Measurements from ENCODE around the gene PLK5. TPM values are rescaled to one million over a fixed set of nuclear protein-coding genes. Genes with fewer than 3 reads are reported as not detected.

Gene PLK5
- total RNA-seq, 1 donor from 2014 or later = not detected

DNA sequence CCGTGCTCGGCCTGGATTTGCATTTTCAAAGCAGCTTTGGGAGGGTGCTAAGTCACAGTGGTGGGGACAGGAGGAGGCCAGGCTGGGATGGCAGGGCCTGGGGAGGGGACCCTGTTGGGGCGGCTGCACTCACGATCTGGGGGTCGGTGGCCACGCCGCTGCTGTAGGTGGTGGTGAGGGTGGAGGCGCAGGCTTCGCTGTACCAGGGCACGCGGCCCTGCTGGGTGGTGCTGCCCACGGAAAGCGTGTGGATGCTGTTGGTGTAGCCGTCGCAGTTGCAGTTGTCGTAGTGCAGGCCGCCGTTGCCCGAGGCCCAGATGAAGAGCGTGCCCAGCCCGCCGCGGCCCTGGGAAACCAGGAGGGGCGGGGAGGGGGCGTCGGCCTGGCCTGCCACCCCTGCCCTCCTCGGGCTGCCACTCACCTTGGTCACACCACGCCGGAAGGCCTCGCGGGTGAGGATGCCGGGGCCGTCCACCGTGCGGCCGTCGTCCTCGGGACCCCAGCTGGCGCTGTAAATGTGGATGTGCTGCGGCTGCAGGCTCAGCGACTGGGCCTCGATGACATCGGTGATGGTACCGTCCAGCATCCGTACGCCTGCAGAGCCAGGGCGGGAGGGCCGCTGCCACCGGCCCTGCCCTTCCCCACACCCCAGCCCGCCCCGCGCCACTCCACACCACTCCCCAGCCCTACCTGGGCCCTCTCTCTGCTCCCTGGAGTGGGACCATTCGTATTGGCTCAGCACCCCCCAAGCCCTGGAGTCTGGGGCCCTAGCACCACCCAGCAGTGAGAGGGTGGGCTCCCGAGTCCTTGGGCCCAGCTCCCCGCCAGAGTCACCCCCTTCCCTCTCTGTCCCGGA lies 36.9 kb upstream of the PLK5 start:
- Mint-ChIP-seq H3K36me3 (ENCODE audit: low read depth) (no peaks in the 10 kb centered on the region), H3K4me1 (peaks cover 9% of the 10 kb centered on the region), H3K9me3 (no peaks in the 10 kb centered on the region), H3K4me3 (no peak overlapping the region), H3K27me3 (ENCODE audit: low read depth) (peaks cover 9% of the 10 kb centered on the region), H3K27ac (ENCODE audit: unreplicated experiment) (no peak overlapping the region)
- no peak for DNase-seq (ENCODE audit: low read depth, low spot score)
- TF ChIP-seq, protein P1, sequence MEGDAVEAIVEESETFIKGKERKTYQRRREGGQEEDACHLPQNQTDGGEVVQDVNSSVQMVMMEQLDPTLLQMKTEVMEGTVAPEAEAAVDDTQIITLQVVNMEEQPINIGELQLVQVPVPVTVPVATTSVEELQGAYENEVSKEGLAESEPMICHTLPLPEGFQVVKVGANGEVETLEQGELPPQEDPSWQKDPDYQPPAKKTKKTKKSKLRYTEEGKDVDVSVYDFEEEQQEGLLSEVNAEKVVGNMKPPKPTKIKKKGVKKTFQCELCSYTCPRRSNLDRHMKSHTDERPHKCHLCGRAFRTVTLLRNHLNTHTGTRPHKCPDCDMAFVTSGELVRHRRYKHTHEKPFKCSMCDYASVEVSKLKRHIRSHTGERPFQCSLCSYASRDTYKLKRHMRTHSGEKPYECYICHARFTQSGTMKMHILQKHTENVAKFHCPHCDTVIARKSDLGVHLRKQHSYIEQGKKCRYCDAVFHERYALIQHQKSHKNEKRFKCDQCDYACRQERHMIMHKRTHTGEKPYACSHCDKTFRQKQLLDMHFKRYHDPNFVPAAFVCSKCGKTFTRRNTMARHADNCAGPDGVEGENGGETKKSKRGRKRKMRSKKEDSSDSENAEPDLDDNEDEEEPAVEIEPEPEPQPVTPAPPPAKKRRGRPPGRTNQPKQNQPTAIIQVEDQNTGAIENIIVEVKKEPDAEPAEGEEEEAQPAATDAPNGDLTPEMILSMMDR (conservative IDR thresholded peaks at IDR 0.05) = no peak

DNA sequence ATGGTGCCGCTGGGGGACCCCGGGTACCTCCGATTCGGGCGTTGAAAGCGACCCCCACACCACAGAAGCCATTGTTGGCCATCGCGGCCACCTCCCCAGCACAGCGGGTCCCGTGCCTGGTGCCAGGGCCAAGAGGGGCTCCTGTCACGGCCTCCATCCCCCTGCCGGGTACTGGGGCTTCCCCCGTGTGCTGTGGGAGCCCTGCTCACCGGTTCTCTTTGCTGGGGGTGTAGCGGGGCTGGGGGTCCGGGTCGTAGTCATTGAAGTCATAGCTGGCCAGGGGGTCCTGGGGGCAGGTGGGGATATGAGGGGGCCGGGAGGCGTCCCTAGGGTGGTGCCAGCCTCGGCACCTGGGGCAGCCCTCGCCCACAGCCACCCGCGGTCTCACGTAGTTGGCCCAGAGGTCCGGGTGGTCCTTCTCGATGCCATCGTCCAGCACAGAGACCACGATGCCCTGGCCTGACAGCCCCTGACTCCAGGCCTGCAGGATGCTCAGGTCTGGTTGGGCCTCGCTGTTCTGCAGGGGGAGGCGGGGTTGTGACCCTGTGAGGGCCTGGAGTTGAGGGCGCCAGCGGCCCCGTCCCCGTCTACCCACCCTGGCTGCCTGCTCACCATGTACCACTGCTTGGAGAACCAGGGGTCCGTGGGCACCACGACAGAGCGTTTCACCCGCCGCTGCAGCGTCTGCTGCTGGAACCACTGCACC lies 36.1 kb upstream of the PLK5 start:
- Mint-ChIP-seq H3K27me3 (ENCODE audit: low read depth) (peaks cover 16% of the 10 kb centered on the region), H3K4me3 (no peak overlapping the region), H3K36me3 (ENCODE audit: low read depth) (no peaks in the 10 kb centered on the region), H3K9me3 (no peaks in the 10 kb centered on the region), H3K4me1 (peaks cover 9% of the 10 kb centered on the region), H3K27ac (ENCODE audit: unreplicated experiment) (no peak overlapping the region)
- TF ChIP-seq, protein P1 (conservative IDR thresholded peaks at IDR 0.05) = no peak
- DNase-seq (ENCODE audit: low read depth, low spot score) = no peak

DNA sequence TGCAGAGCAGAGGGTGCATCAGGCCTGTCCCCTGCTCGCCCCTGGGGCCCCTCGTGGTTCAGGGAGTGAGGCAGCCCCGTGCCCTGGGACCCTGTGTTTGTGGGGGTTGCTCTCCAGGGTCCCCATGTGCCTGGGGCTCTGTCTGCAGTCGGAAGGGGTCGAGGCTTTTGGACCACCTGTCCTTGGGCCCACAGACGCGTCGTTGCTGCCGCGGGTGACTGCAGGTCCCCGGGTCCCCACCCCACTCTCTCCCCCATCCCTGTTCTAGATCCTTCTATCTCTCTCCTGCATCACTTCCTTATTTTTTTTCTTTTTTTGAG lies 35.6 kb upstream of the PLK5 start:
- TF ChIP-seq, protein P1 (conservative IDR thresholded peaks at IDR 0.05) = no peak
- H3K9me3 Mint-ChIP-seq = no peaks in the 10 kb centered on the region
- peak overlapping the region; percentile 40 for H3K4me3 Mint-ChIP-seq
- no peak overlapping the region for H3K27ac Mint-ChIP-seq (ENCODE audit: unreplicated experiment)
- peaks cover 20% of the 10 kb centered on the region for H3K27me3 Mint-ChIP-seq (ENCODE audit: low read depth)
- H3K4me1 Mint-ChIP-seq = peaks cover 9% of the 10 kb centered on the region
- no peaks in the 10 kb centered on the region for H3K36me3 Mint-ChIP-seq (ENCODE audit: low read depth)
- no peak for DNase-seq (ENCODE audit: low read depth, low spot score)

DNA sequence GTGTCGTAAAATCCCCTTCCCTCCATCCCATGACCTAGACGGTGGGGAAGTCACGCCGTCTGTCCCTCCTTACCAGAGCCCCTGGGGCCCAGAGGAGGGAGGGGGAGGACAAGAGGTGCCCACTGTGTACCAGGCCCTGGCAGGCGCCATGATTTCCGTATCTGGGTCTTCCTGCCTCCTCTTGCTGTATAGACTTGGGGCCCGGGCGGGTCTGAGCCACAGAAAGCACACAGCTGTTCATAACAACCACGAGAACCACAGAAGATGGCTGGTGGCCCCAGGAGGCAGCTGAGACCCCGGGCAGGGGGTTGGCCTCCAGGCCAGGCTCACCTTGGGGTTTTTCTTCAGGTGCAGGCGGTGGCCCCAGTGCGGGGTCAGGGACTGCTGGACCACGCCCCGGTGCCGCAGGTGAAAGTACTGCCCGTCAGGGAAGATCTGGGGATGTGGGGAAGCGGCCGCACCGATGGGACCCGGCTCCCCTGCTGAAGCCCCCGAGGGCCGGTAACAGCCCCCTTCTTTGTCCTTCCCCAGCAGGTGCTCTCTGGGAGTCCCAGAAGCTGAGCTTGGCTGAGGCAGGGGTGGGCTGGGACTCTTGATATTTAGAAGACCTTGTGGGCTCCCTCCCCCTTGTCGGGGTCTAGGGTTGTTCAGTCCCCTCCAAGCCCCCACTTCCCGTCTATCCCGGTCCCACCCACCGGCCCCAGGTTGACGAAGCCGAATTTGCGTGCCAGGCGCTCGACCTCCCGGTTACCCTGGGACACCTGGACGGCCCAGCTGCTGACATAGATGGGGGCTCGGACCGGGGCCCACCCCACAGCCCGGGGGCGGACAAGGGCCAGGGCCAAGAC lies 34.2 kb upstream of the PLK5 start:
- Mint-ChIP-seq H3K27ac (ENCODE audit: unreplicated experiment) (no peak overlapping the region), H3K4me3 (peak overlapping the region; percentile 62), H3K4me1 (peaks cover 9% of the 10 kb centered on the region), H3K36me3 (ENCODE audit: low read depth) (no peaks in the 10 kb centered on the region), H3K9me3 (no peaks in the 10 kb centered on the region), H3K27me3 (ENCODE audit: low read depth) (peaks cover 23% of the 10 kb centered on the region)
- TF ChIP-seq, protein P1 (conservative IDR thresholded peaks at IDR 0.05) = no peak
- DNase-seq (ENCODE audit: low read depth, low spot score) = no peak

DNA sequence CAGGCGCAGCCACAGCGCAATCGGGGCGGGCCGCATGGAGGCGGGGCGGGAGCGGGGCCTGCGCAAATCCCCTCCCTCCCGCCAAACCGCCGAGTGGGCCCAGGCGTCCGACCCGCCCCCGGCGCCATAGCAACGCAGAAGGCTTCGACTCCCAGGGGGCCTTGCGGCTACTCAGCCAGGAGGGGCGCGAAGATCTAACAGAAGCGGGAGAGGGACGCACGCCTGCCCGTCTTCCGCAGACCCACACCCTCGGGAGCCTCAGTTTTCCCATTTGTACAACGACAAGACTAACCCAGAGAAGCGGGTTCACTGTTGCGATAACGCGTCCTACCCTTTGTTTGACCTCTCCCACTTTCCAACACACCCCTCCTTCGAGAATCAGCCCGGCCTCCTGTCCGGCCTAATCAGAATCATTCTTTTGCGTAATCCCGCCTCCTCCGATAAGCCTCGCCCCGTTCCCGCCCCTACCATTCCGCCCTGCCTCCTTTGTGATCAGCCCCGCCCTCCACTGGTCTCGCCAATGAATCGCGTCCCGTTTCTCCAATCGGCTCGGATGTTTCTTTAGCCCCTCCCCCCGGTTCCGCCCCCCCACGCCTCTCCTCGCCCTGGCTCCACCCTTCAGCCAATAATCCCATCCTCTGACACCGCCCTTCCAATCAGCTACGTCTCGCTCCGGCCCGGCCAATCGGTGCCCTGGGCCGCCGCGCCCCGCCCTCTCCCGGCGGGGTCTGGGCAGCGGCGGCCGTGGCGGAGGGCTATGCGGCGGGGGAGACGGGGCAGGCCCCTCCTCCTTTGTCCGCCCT lies 33.4 kb upstream of the PLK5 start, which contains the start of gene PCSK4:
Gene PCSK4 (minus strand): TSS at position 40 of the 803 bp plus-strand sequence. CDS start 4 bp downstream, at position 36.
- H3K36me3 Mint-ChIP-seq (ENCODE audit: low read depth) = no peaks in the 10 kb centered on the region
- H3K9me3 Mint-ChIP-seq = no peaks in the 10 kb centered on the region
- peak; percentile 98 for DNase-seq (ENCODE audit: low read depth, low spot score)
- H3K4me1 Mint-ChIP-seq = peaks cover 9% of the 10 kb centered on the region
- H3K4me3 Mint-ChIP-seq = peak within 1 kb of the TSS; percentile 92
- H3K27me3 Mint-ChIP-seq (ENCODE audit: low read depth) = peaks cover 23% of the 10 kb centered on the region
- TF ChIP-seq, protein P1 (conservative IDR thresholded peaks at IDR 0.05) = no peak
- H3K27ac Mint-ChIP-seq (ENCODE audit: unreplicated experiment) = peak within 1 kb of the TSS; percentile 100
